H1 (cell line): ENCODE results near the gene NOX5.
A peak's percentile ranks its signal among the peaks of the same experiment; 100 is the strongest.

Experiments used
- CHD2 ChIP-seq: IDR thresholded peaks from 2 replicates; pipeline ENCODE4 v1.6.1; 2012; ENCODE audit warnings: low read length, improper control_type of control experiment
- CTCF ChIP-seq, 3 experiments: IDR thresholded peaks; 1 replicate in 2 of 3; 2 replicates in 1 of 3; pipeline versions ENCODE4 v1.5.1 to v1.6.1; 2011; ENCODE audit warnings: low read length in 3 of 3, mild to moderate bottlenecking in 3 of 3, inconsistent platforms in 2 of 3, low read depth in 1 of 3, moderate library complexity in 1 of 3; ENCODE audit not compliant: insufficient read depth in 1 of 3; ENCODE audit errors: control extremely low read depth in 1 of 3
- EZH2 ChIP-seq: fragments of 200-600 bp; sonication (generic); IDR thresholded peaks from 2 replicates; pipeline ENCODE4 v1.7.1; 2012; ENCODE audit warnings: low read depth, mild to moderate bottlenecking, moderate library complexity, low read length, inconsistent platforms; ENCODE audit not compliant: severe bottlenecking
- GABPA ChIP-seq: IDR thresholded peaks from 2 replicates; pipeline ENCODE4 v1.6.1; 2011; ENCODE audit warnings: mild to moderate bottlenecking, low read length, moderate library complexity, borderline replicate concordance; ENCODE audit not compliant: insufficient read depth
- KDM1A ChIP-seq: fragments of 200-600, 300-600 bp; sonication (generic); IDR thresholded peaks from 2 replicates; pipeline ENCODE4 v1.7.1; 2016; ENCODE audit warnings: mild to moderate bottlenecking, low read length, borderline replicate concordance
- POLR2A ChIP-seq, 2 experiments: IDR thresholded peaks; 1 replicate in 1 of 2; 2 replicates in 1 of 2; pipeline ENCODE4 v1.6.1; 2011; ENCODE audit warnings: low read depth in 2 of 2, low read length in 2 of 2, mild to moderate bottlenecking in 2 of 2; ENCODE audit errors: control extremely low read depth in 1 of 2
- RAD21 ChIP-seq, 2 experiments: IDR thresholded peaks in 1 of 2; conservative IDR thresholded peaks in 1 of 2; 2 replicates each; pipeline ENCODE4 v1.6.1; 2011; ENCODE audit warnings: low read depth in 2 of 2, low read length in 2 of 2, improper control_type of control experiment in 1 of 2, inconsistent platforms in 1 of 2, mild to moderate bottlenecking in 1 of 2, moderate library complexity in 1 of 2
- SIN3A ChIP-seq, 2 experiments: IDR thresholded peaks in 1 of 2; conservative IDR thresholded peaks in 1 of 2; 2 replicates each; pipeline ENCODE4 v1.6.1; 2011 to 2012; ENCODE audit warnings: low read length in 2 of 2, improper control_type of control experiment in 1 of 2, low read depth in 1 of 2, mild to moderate bottlenecking in 1 of 2
- TAF1 ChIP-seq: IDR thresholded peaks from 2 replicates; pipeline ENCODE4 v1.6.1; 2011; ENCODE audit warnings: mild to moderate bottlenecking, low read depth, low read length
- USF2 ChIP-seq: IDR thresholded peaks from 2 replicates; pipeline ENCODE4 v1.6.1; 2011; ENCODE audit warnings: low read length, improper control_type of control experiment

GRCh38 chr15:69061414-69061842 is 46.9 kb downstream of the NOX5 start:
- TF ChIP-seq POLR2A (IDR thresholded peaks at IDR 0.05; ENCODE audit: control extremely low read depth in 1 of 2, low read depth in 2 of 2, low read length in 2 of 2): no peak
- no peak for TF ChIP-seq TAF1
- TF ChIP-seq SIN3A (conservative IDR thresholded peaks at IDR 0.05 in 1 of 2, IDR thresholded peaks at IDR 0.05 in 1 of 2; ENCODE audit: low read depth in 1 of 2, low read length in 2 of 2): no peak
- no peak for TF ChIP-seq USF2
- peak in 2 of 3 experiments; percentile 19 to 29; a peak in 2 of 4 replicates for TF ChIP-seq CTCF (IDR thresholded peaks at IDR 0.05; ENCODE audit: control extremely low read depth in 1 of 3, insufficient read depth in 1 of 3, low read depth in 1 of 3, low read length in 3 of 3)
- no peak for TF ChIP-seq GABPA
- TF ChIP-seq CHD2: no peak
- no peak for TF ChIP-seq EZH2
- peak; percentile 26 to 52 for TF ChIP-seq RAD21 (IDR thresholded peaks at IDR 0.05 in 1 of 2, conservative IDR thresholded peaks at IDR 0.05 in 1 of 2; ENCODE audit: low read depth in 2 of 2, low read length in 2 of 2)
- TF ChIP-seq KDM1A: no peak
